Right cardiac atrium (tissue), 5 donors: Measurements from ENCODE around the gene CAMKMT. TPM values are rescaled to one million over a fixed set of nuclear protein-coding genes. Genes with fewer than 3 reads are reported as not detected.

Experiments
- ATAC-seq, 2 donors: fragments of 200-7000 bp; cut with Tn5 transposase; one replicate each; pipeline versions ENCODE4 v1.8.0 to v1.9.1; 2020; ENCODE audit warnings: moderate library complexity in 2 of 2, mild to moderate bottlenecking in 1 of 2
- DNase-seq, 3 donors: peaks; one replicate each; pipeline ENCODE4 v3.0.0-alpha.2; 2020
- H3K27ac ChIP-seq: one replicate; pipeline ENCODE4 v1.5.1; 2013; ENCODE audit warnings: mild to moderate bottlenecking, low read length, control low read depth, moderate library complexity
- H3K27me3 ChIP-seq: one replicate; pipeline ENCODE4 v1.6.1; 2013; ENCODE audit not compliant: control insufficient read depth, insufficient read depth
- H3K4me1 ChIP-seq: one replicate; pipeline ENCODE4 v1.6.1; 2013; ENCODE audit warnings: low read length; ENCODE audit not compliant: control insufficient read depth, insufficient read depth
- H3K4me3 ChIP-seq: one replicate; pipeline ENCODE4 v1.5.1; 2013; ENCODE audit warnings: low read length, control low read depth
- H3K9me3 ChIP-seq: one replicate; pipeline ENCODE4 v1.6.1; 2013; ENCODE audit warnings: low read length; ENCODE audit not compliant: control insufficient read depth
- WGBS: extraction: QIAGEN DNeasy Blood & Tissue Kit; methylation state at CpG from one replicate; pipeline ENCODE4 v1.1.7; 2013; 5-methylcytosine and 5-hydroxymethylcytosine counted together
- intact Hi-C, 4 donors: fragments of 100-400 bp; cut with DNase I; formaldehyde crosslinking; loops; one replicate each; pipeline versions ENCODE4 v1.11.0 to v1.14.0; 2022 to 2023
- polyA plus RNA-seq: library from polyadenylated mRNA; stranded (reverse); fragments of 200-250 nt; gene quantifications from one replicate; pipeline ENCODE4 v1.2.3, GENCODE V29; 2013
- total RNA-seq, 4 donors: library from RNA; stranded (reverse); fragmentation: NEBNext Ultra II Directional; extraction: Animal tissue kit (Norgen Biotek cat#: 25700); gene quantifications; one replicate each; pipeline ENCODE4 v1.2.1, GENCODE V29; 2021
- donor health status: healthy with polysubstance abuse.
- donor health status: DM: no; HTN: yes; CAD: no.
- donor health status: DM: no; HTN: no; CAD: no.
- donor health status: DM: no; HTN: yes; CAD: no; lungs with severe emphysema.
- donor health status: DM: yes; HTN: yes; CAD: no.

CAMKMT gene
- total and polyA plus RNA-seq, 5 donors, result 4.6 to 6.3 (median 5.5) TPM

DNA sequence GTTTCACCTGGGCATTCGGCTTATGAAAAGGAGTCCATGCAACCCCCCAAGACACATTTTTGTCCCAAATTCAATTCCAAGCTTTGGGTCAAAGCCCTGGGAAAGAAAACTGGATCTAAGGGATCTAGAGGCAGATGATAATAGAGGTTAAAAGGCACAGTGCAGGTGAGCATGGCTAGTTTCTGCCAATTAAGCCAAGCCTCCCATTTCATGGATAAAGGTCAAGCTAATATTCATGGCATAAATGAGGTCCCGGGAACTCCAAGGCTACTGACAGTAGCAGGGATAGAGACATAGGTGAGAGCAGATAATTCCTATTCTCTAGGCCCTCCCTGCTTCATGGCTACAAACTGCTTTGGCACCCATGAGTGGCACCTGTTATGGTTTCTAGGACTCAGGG lies 83.1 kb downstream of the CAMKMT start:
- intact Hi-C loops, result no loop called here
- H3K4me3 ChIP-seq, result no peak overlapping the region
- no peak for DNase-seq
- 97% methylated on average over 2 of the region's 2 CpGs for WGBS
- H3K27me3 ChIP-seq, result no peaks in the 10 kb centered on the region
- no peak overlapping the region for H3K27ac ChIP-seq
- H3K9me3 ChIP-seq, result no peaks in the 10 kb centered on the region
- ATAC-seq, result no peak
- peaks cover under 1% of the 10 kb centered on the region for H3K4me1 ChIP-seq

GRCh38 chr2:44448860-44449527 lies 87.2 kb downstream of the CAMKMT start:
- Histone ChIP-seq H3K4me3 (no peak overlapping the region), H3K9me3 (no peaks in the 10 kb centered on the region), H3K4me1 (peaks cover 2% of the 10 kb centered on the region), H3K27me3 (no peaks in the 10 kb centered on the region), H3K27ac (no peak overlapping the region)
- no peak for DNase-seq
- no peak for ATAC-seq
- 83% methylated on average over 6 of the region's 6 CpGs for WGBS
- intact Hi-C loops, result no loop called here

DNA sequence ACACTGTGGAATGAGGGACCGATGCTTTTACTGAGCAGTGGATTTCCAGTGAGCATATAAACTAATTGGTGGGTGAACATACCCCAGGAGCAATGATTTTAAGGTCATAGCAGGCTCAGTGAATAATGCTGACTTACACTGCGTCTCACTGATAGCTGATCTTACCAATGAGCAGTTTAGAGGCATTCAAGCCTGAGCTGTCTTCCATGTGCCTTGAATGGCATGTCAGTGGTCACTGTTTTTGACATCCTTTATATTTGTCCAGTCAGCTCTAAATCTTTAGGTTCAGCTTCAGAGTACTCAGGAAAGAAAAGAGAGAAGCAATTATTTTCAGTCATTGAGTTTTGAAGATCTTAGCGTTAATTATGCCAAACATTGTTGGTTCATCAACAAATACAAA lies 88.3 kb downstream of the CAMKMT start:
- WGBS, result 87% methylated on average over 3 of the region's 3 CpGs
- DNase-seq (no peak), ATAC-seq (no peak)
- no peaks in the 10 kb centered on the region for H3K27me3 ChIP-seq
- no peaks in the 10 kb centered on the region for H3K9me3 ChIP-seq
- no peak overlapping the region for H3K4me3 ChIP-seq
- H3K4me1 ChIP-seq, result peaks cover 2% of the 10 kb centered on the region
- no peak overlapping the region for H3K27ac ChIP-seq
- intact Hi-C loops, result no loop called here

- Histone ChIP-seq H3K9me3 (no peaks in the 10 kb centered on the region), H3K27me3 (no peaks in the 10 kb centered on the region), H3K4me3 (no peak overlapping the region), H3K27ac (no peak overlapping the region), H3K4me1 (peaks cover 2% of the 10 kb centered on the region)
- no peak for ATAC-seq
- intact Hi-C loops, result no loop called here
- no peak for DNase-seq
These were observed 89.1 kb downstream of the CAMKMT start for GRCh38 chr2:44450806-44451205.

DNA sequence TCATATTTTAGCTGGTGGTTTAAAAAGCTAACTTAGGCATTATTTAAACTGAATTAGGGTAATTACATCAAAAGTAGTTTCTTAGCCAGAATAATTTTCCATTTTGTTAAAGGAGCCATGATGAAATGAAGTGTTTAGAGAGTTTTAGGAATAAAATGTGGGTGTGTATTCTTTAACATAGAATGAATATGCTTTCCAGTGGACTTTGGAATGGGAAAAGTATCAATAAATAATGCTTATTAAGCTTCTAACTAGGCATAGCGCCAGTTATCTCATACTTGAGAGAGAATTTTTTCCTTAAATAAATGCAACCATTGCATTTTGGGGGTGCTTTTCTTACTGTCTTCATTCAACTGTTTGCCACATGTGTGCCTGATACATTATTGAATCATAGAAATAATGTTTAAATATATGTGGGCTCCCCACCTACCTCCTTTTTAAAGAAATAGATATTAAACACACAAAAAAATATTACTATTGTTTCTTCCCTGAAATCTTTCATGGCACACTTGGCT lies 90.4 kb downstream of the CAMKMT start:
- DNase-seq (no peak), ATAC-seq (no peak)
- Histone ChIP-seq H3K4me1 (peaks cover 2% of the 10 kb centered on the region), H3K27me3 (no peaks in the 10 kb centered on the region), H3K27ac (no peak overlapping the region), H3K9me3 (no peaks in the 10 kb centered on the region), H3K4me3 (no peak overlapping the region)
- 100% methylated on average over 1 of the region's 1 CpG for WGBS
- intact Hi-C loops, result no loop called here

- 99% methylated on average over 1 of the region's 1 CpG for WGBS
- Histone ChIP-seq H3K4me3 (no peak overlapping the region), H3K9me3 (no peaks in the 10 kb centered on the region), H3K4me1 (peaks cover 2% of the 10 kb centered on the region), H3K27ac (no peak overlapping the region), H3K27me3 (no peaks in the 10 kb centered on the region)
- no peak for DNase-seq
- intact Hi-C loops, result no loop called here
- no peak for ATAC-seq
These were observed 91.5 kb downstream of the CAMKMT start for GRCh38 chr2:44453259-44453658.

GRCh38 chr2:44455877-44456276 lies 94.1 kb downstream of the CAMKMT start:
- intact Hi-C loops, result no loop called here
- no peaks in the 10 kb centered on the region for H3K27me3 ChIP-seq
- ATAC-seq (no peak), DNase-seq (no peak)
- no peak overlapping the region for H3K27ac ChIP-seq
- WGBS, result 97% methylated on average over 1 of the region's 1 CpG
- H3K4me3 ChIP-seq, result no peak overlapping the region
- H3K9me3 ChIP-seq, result no peaks in the 10 kb centered on the region
- no peaks in the 10 kb centered on the region for H3K4me1 ChIP-seq

DNA sequence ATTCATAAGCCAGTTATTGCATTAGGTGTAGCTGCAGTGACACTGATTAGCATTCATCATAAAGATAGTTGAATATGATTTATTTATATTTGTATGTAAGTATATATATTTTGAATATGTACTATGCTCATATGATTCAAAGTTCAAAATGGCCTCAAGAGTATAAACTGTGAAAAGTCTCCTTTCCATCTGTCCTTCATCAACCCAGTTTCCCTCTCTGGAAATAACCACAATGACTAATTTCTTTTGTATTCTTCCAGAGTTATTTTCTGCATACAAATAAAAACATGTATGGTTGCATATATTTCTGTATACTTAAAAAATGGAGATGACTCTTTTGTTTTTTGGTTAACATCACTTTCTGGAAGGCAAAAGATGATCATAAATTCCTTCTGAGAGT lies 95.2 kb downstream of the CAMKMT start:
- ATAC-seq, result no peak
- Histone ChIP-seq H3K4me3 (no peak overlapping the region), H3K9me3 (no peaks in the 10 kb centered on the region), H3K27ac (no peak overlapping the region), H3K27me3 (no peaks in the 10 kb centered on the region), H3K4me1 (no peaks in the 10 kb centered on the region)
- no peak for DNase-seq
- intact Hi-C loops, result no loop called here

- no peak overlapping the region for H3K27ac ChIP-seq
- no peaks in the 10 kb centered on the region for H3K9me3 ChIP-seq
- WGBS, result 84% methylated on average over 1 of the region's 1 CpG
- intact Hi-C loops, result no loop called here
- no peak overlapping the region for H3K4me3 ChIP-seq
- DNase-seq (no peak), ATAC-seq (no peak)
- no peaks in the 10 kb centered on the region for H3K4me1 ChIP-seq
- no peaks in the 10 kb centered on the region for H3K27me3 ChIP-seq
These were observed 98.0 kb downstream of the CAMKMT start for GRCh38 chr2:44459739-44460138.

- no peak for ATAC-seq
- 88% methylated on average over 3 of the region's 3 CpGs for WGBS
- Histone ChIP-seq H3K4me3 (no peak overlapping the region), H3K27me3 (no peaks in the 10 kb centered on the region), H3K9me3 (no peaks in the 10 kb centered on the region), H3K27ac (no peak overlapping the region), H3K4me1 (no peaks in the 10 kb centered on the region)
- no peak for DNase-seq
- intact Hi-C loops, result no loop called here
These were observed 101.4 kb downstream of the CAMKMT start for GRCh38 chr2:44462934-44463849.

DNA sequence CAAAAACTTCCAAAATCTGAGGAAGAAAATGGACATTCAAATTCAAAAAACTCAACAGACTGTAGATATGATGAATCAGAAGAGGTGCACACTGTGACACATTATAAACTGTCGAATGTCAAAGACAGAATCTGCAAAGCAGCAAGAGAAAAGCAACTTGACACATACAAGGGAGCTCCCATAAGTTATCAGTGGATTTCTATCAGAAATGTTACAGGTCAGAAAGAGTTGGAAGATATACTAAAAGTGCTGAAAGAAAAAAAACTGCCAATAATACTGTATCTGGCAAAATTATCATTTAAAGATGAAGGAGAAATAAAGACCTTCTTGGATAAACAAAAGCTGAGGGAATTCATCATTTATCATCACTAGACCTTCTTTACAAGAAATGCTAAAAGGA lies 102.7 kb downstream of the CAMKMT start:
- intact Hi-C loops, result no loop called here
- DNase-seq (no peak), ATAC-seq (no peak)
- no peak overlapping the region for H3K4me3 ChIP-seq
- H3K27ac ChIP-seq, result no peak overlapping the region
- 95% methylated on average over 1 of the region's 1 CpG for WGBS
- no peaks in the 10 kb centered on the region for H3K27me3 ChIP-seq
- no peaks in the 10 kb centered on the region for H3K9me3 ChIP-seq
- H3K4me1 ChIP-seq, result no peaks in the 10 kb centered on the region
